Bladder microvascular endothelial cell (primary cell): ENCODE measurements around the gene MTSS2. TPM values are rescaled to one million over a fixed set of nuclear protein-coding genes. Genes with fewer than 3 reads are reported as not detected.

ENCODE experiments used
- total RNA-seq: library from RNA; depleted of rRNA; stranded (reverse); fragments of >200 nt; gene quantifications from 2 replicates; pipeline ENCODE4 v1.2.3, GENCODE V29; 2014

The MTSS2 gene, protein sequence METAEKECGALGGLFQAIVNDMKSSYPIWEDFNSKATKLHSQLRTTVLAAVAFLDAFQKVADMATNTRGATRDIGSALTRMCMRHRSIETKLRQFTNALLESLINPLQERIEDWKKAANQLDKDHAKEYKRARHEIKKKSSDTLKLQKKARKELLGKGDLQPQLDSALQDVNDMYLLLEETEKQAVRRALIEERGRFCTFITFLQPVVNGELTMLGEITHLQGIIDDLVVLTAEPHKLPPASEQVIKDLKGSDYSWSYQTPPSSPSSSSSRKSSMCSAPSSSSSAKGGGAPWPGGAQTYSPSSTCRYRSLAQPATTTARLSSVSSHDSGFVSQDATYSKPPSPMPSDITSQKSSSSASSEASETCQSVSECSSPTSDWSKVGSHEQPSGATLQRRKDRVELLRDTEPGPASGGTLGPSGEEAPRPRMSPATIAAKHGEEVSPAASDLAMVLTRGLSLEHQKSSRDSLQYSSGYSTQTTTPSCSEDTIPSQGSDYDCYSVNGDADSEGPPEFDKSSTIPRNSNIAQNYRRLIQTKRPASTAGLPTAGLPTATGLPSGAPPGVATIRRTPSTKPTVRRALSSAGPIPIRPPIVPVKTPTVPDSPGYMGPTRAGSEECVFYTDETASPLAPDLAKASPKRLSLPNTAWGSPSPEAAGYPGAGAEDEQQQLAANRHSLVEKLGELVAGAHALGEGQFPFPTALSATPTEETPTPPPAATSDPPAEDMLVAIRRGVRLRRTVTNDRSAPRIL
- 15.7 and 36.9 TPM in 2 replicates for total RNA-seq

DNA sequence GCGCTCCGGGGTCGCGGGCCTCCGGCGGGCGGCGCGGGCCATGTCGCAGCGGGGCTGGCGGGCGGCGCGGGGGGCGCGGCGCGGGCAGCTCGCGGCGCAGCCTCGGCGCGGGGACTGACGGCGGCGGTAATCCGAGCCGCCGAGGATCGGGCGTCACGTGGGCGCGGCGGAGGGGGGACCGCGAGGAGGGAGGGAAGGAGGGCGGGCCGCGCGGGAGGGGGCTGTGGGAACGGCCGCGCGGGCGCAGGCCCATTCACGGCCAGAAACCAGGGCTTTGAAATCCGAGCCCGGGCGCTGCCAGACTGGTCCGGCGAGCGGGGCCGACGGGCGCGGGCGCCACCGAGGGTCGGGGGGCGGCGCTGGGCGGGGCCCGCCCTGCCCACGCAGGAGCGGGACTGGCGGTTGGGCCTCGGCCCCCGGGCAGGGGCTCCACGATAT, at the start of gene MTSS2:
MTSS2 (minus strand) TSS at position 116 of the 438 bp plus-strand sequence. CDS start 262 bp downstream, outside the sequence.

DNA sequence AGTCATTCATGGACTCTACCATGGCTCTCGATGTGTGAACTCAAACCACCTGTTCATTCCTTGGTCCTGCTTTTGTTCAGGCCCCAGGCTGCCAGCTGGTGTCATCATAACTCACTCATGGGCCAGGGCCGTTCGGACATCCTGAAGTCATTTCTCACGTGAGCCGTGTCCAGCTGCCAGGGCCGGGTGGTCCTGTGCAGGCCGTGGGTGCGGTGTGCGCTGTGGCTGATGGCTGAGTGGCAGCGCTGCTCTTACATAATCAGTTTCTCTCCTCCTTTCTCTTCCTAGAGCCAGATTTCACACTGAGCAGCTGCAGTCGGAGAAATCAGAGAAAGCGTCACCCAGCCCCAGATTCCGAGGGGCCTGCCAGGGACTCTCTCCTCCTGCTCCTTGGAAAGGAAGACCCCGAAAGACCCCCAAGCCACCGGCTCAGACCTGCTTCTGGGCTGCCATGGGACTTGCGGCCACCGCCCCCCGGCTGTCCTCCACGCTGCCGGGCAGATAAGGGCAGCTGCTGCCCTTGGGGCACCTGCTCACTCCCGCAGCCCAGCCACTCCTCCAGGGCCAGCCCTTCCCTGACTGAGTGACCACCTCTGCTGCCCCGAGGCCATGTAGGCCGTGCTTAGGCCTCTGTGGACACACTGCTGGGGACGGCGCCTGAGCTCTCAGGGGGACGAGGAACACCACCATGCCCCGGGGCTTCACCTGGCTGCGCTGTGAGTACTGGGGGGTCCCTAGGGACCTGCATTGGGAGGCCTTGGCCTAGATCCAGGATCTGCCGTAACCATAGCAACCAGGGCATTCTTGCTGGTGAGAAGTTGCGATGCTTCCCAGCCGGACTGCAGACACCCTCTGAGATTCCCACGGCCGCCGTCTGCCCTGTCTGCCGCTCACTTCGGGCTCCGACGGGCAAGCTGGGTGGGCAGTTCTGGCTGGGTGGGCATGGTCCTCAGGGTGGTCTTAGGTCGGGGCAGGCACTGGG, 39.3 kb downstream of the MTSS2 start, which contains the start of gene IL34:
IL34 (plus strand) TSS at position 300 of the 982 bp plus-strand sequence; CDS start at position 689, 389 bp downstream.

Other genes with a start within 250 kb of the MTSS2 start
- 32.7 and 59.7 TPM in 2 replicates for gene ST3GAL2, start 247.0 kb downstream of the MTSS2 start, total RNA-seq
- 7.6 and 12.0 TPM in 2 replicates for gene FCSK, start 231.5 kb downstream of the MTSS2 start, total RNA-seq
- gene COG4, start 162.5 kb downstream of the MTSS2 start, total RNA-seq, result 87.1 and 89.4 TPM in 2 replicates
- gene SF3B3, start 162.2 kb downstream of the MTSS2 start, total RNA-seq, result 39.0 and 148 TPM in 2 replicates
- gene IL34, start 39.5 kb downstream of the MTSS2 start, total RNA-seq, result 1.3 and 14.3 TPM in 2 replicates
- 13.3 and 34.4 TPM in 2 replicates for gene VAC14, start 115.1 kb upstream of the MTSS2 start, total RNA-seq